IMR-90 (cell line): ENCODE measurements around the gene ALK. TPM values are rescaled to one million over a fixed set of nuclear protein-coding genes. Genes with fewer than 3 reads are reported as not detected.
A peak's percentile ranks its signal among the peaks of the same experiment; 100 is the strongest.

ENCODE experiments used
- ATAC-seq: fragments of 200-7000 bp; cut with Tn5 transposase; 2 replicates; pipeline ENCODE4 v1.9.1; 2020; ENCODE audit warnings: low read depth, mild to moderate bottlenecking, moderate library complexity
- BruUV-seq: library from RNA; stranded (reverse); fragments of 400-500 nt; replicated peaks from 2 replicates; lab custom pipeline; 2021; lab: Mats Ljungman, UMichigan
- CTCF ChIA-PET: fragments of 300-600 bp; formaldehyde crosslinking; extraction: SDS; loops from one replicate; lab custom pipeline; 2021; ENCODE audit warnings: antibody characterized with exemption; lab: Yijun Ruan, JAX
- POLR2A ChIA-PET: fragments of 300-600 bp; sonication (Branson Sonifier 250); formaldehyde crosslinking; loops from one replicate; lab custom pipeline; 2022; ENCODE audit warnings: antibody characterized with exemption; ENCODE audit not compliant: unreplicated experiment; lab: Charles Lee
- DNase-seq: peaks from one replicate; pipeline ENCODE4 v3.0.0; 2013
- H2AFZ ChIP-seq: replicated peaks from 2 replicates; pipeline ENCODE3; 2013; ENCODE audit warnings: low read length, mild to moderate bottlenecking; ENCODE audit not compliant: poor library complexity
- H2AK5ac ChIP-seq: 2 replicates; pipeline ENCODE4 v1.6.1; 2013; ENCODE audit warnings: low read depth, low read length, inconsistent platforms
- H2AK9ac ChIP-seq: replicated peaks from 2 replicates; pipeline ENCODE3; 2013; ENCODE audit warnings: mild to moderate bottlenecking, low read depth, low read length, moderate library complexity; ENCODE audit not compliant: poor library complexity
- H2BK120ac ChIP-seq: 2 replicates; pipeline ENCODE4 v1.6.1; 2013; ENCODE audit warnings: low read depth, low read length, inconsistent platforms
- H2BK15ac ChIP-seq: 3 replicates; pipeline ENCODE4 v1.6.1; 2013; ENCODE audit warnings: low read depth, low read length, inconsistent platforms
- H2BK20ac ChIP-seq: 2 replicates; pipeline ENCODE4 v1.6.1; 2013; ENCODE audit warnings: low read depth, mild to moderate bottlenecking, inconsistent platforms, low read length, moderate library complexity
- H2BK5ac ChIP-seq: 2 replicates; pipeline ENCODE4 v1.6.1; 2013; ENCODE audit warnings: mild to moderate bottlenecking, low read depth, low read length, inconsistent platforms; ENCODE audit not compliant: poor library complexity, severe bottlenecking
- H3K14ac ChIP-seq: replicated peaks from 2 replicates; pipeline ENCODE4 v1.6.1; 2013; ENCODE audit warnings: low read depth, low read length, inconsistent platforms
- H3K18ac ChIP-seq: 2 replicates; pipeline ENCODE4 v1.6.1; 2013; ENCODE audit warnings: low read depth, low read length, control low read depth
- H3K23ac ChIP-seq: 2 replicates; pipeline ENCODE4 v1.6.1; 2013; ENCODE audit warnings: low read depth, low read length, inconsistent platforms
- H3K27ac ChIP-seq: 2 replicates; pipeline ENCODE4 v1.5.1; 2013; ENCODE audit warnings: mild to moderate bottlenecking, control low read depth, low read length; ENCODE audit not compliant: insufficient read depth
- H3K27me3 ChIP-seq: 2 replicates; pipeline ENCODE4 v1.6.1; 2013; ENCODE audit warnings: low read length; ENCODE audit not compliant: control insufficient read depth, insufficient read depth
- H3K36me3 ChIP-seq: 2 replicates; pipeline ENCODE4 v1.6.1; 2013; ENCODE audit warnings: low read length, mixed read lengths; ENCODE audit not compliant: control insufficient read depth, insufficient read depth
- H3K4ac ChIP-seq: 2 replicates; pipeline ENCODE4 v1.6.1; 2013; ENCODE audit warnings: low read depth, low read length, inconsistent platforms
- H3K4me1 ChIP-seq: 2 replicates; pipeline ENCODE4 v1.6.1; 2013; ENCODE audit warnings: low read length, mixed read lengths; ENCODE audit not compliant: control insufficient read depth, insufficient read depth
- H3K4me2 ChIP-seq: 2 replicates; pipeline ENCODE4 v1.6.1; 2013; ENCODE audit warnings: low read depth, mild to moderate bottlenecking, control low read depth, low read length, moderate library complexity
- H3K4me3 ChIP-seq: 2 replicates; pipeline ENCODE4 v1.5.1; 2013; ENCODE audit warnings: low read depth, mild to moderate bottlenecking, control low read depth, low read length, moderate library complexity; ENCODE audit not compliant: insufficient read depth
- H3K56ac ChIP-seq: 2 replicates; pipeline ENCODE4 v1.6.1; 2013; ENCODE audit warnings: low read length, inconsistent platforms; ENCODE audit not compliant: insufficient read depth; ENCODE audit errors: extremely low read depth
- H3K79me1 ChIP-seq, 2 experiments: 2 replicates each; pipeline ENCODE4 v1.6.1; 2013; ENCODE audit warnings: low read length in 2 of 2, inconsistent platforms in 1 of 2, low read depth in 1 of 2
- H3K9ac ChIP-seq: 2 replicates; pipeline ENCODE4 v1.6.1; 2013; ENCODE audit warnings: low read depth, low read length, control low read depth
- H3K9me1 ChIP-seq: 2 replicates; pipeline ENCODE4 v1.6.1; 2013; ENCODE audit warnings: low read length, inconsistent platforms; ENCODE audit not compliant: insufficient read depth
- H3K9me3 ChIP-seq: 2 replicates; pipeline ENCODE4 v1.6.1; 2013; ENCODE audit warnings: low read length; ENCODE audit not compliant: control insufficient read depth, insufficient read depth
- H4K20me1 ChIP-seq: 2 replicates; pipeline ENCODE4 v1.6.1; 2013; ENCODE audit warnings: low read length, inconsistent platforms; ENCODE audit not compliant: insufficient read depth
- H4K5ac ChIP-seq: 2 replicates; pipeline ENCODE4 v1.6.1; 2013; ENCODE audit warnings: mild to moderate bottlenecking, low read depth, low read length, control low read depth
- H4K8ac ChIP-seq, 2 experiments: 2 replicates each; pipeline ENCODE4 v1.6.1; 2013; ENCODE audit warnings: low read depth in 2 of 2, low read length in 2 of 2, control low read depth in 1 of 2, inconsistent platforms in 1 of 2
- H4K91ac ChIP-seq: 2 replicates; pipeline ENCODE4 v1.6.1; 2013; ENCODE audit warnings: low read depth, low read length, inconsistent platforms; ENCODE audit not compliant: insufficient read depth
- FOS ChIP-seq: fragments of 150-350 bp; IDR thresholded peaks from 2 replicates; pipeline ENCODE4 v1.6.1; 2016; ENCODE audit warnings: low read depth, low read length
- NFE2L2 ChIP-seq: fragments of 150-350 bp; IDR thresholded peaks from 2 replicates; pipeline ENCODE4 v1.6.1; 2016; ENCODE audit warnings: low read depth, mild to moderate bottlenecking, low read length
- POLR2A ChIP-seq: IDR thresholded peaks from 2 replicates; pipeline ENCODE4 v1.6.1; 2012; ENCODE audit warnings: mild to moderate bottlenecking, low read depth, low read length
- RAD21 ChIP-seq: IDR thresholded peaks from 2 replicates; pipeline ENCODE4 v1.6.1; 2012; ENCODE audit warnings: low read length, improper control_type of control experiment
- RCOR1 ChIP-seq: IDR thresholded peaks from 2 replicates; pipeline ENCODE4 v1.6.1; 2012; ENCODE audit warnings: mild to moderate bottlenecking, low read length, improper control_type of control experiment; ENCODE audit not compliant: insufficient replicate concordance
- RFX5 ChIP-seq: IDR thresholded peaks from 2 replicates; pipeline ENCODE4 v1.8.0; 2012; ENCODE audit warnings: low read depth, mild to moderate bottlenecking, low read length, moderate library complexity
- USF2 ChIP-seq: fragments of 150-350 bp; IDR thresholded peaks from 2 replicates; pipeline ENCODE4 v1.6.1; 2017; ENCODE audit warnings: mild to moderate bottlenecking, antibody characterized with exemption, low read length, low read depth
- WGBS, 2 experiments: methylation state at CpG; one replicate each; pipeline versions ENCODE4 v1.1.5 to v1.1.7; 2013; ENCODE audit warnings: missing lambda C conversion rate in 2 of 2; ENCODE audit not compliant: insufficient read length in 1 of 2; ENCODE audit errors: extremely low coverage in 2 of 2; 5-methylcytosine and 5-hydroxymethylcytosine counted together
- dilution Hi-C: fragments of 300-500 bp; cut with HindIII; formaldehyde crosslinking; loops from one replicate; pipeline ENCODE4 v1.14.3; 2018; ENCODE audit warnings: low sequenced_read_pairs; ENCODE audit not compliant: unreplicated experiment
- in situ Hi-C: fragments of 300-500 bp; cut with MboI; formaldehyde crosslinking; loops from 3 replicates; pipeline ENCODE4 v1.14.3; 2019; ENCODE audit warnings: low sequenced_read_pairs, inconsistent platforms, mixed read lengths
- intact Hi-C: fragments of 100-400 bp; cut with micrococcal nuclease; formaldehyde crosslinking; loops from 2 replicates; pipeline ENCODE4 v1.10.0; 2022
- polyA plus RNA-seq, 3 experiments: library from polyadenylated mRNA; depleted of rRNA; stranded (reverse); fragments of >200 nt; gene quantifications; 2 replicates each; pipeline ENCODE4 v1.2.3, GENCODE V29; 2012; ENCODE audit warnings: low replicate concordance in 1 of 3
- total RNA-seq: library from RNA; depleted of rRNA; stranded (reverse); fragments of >200 nt; gene quantifications from 2 replicates; pipeline ENCODE4 v1.2.3, GENCODE V29; 2012

Gene ALK
- total and polyA plus RNA-seq, 2 of the 4 experiments (the other 2 are of a cell fraction), result not detected

- in situ Hi-C loops (no loop called here), intact Hi-C loops (no loop called here), dilution Hi-C loops (no loop called here)
- Histone ChIP-seq H3K4ac (no peak overlapping the region), H4K20me1 (no peaks in the 10 kb centered on the region), H3K14ac (no peak overlapping the region), H3K4me2 (no peak overlapping the region), H2AFZ (no peak overlapping the region), H3K9me3 (no peaks in the 10 kb centered on the region), H3K9ac (no peak overlapping the region), H2AK9ac (no peak overlapping the region), H3K4me3 (no peak overlapping the region), H3K27me3 (peaks cover 7% of the 10 kb centered on the region; the same call in 1 of the 2 replicates), H3K36me3 (no peaks in the 10 kb centered on the region), H3K9me1 (no peaks in the 10 kb centered on the region), H3K56ac (no peak overlapping the region), H3K4me1 (no peaks in the 10 kb centered on the region; the same call in 1 of the 2 replicates), H2BK120ac (no peak overlapping the region), H3K27ac (no peak overlapping the region), H2AK5ac (no peak overlapping the region), H4K8ac (no peak overlapping the region), H4K5ac (no peak overlapping the region), H2BK5ac (no peak overlapping the region), H3K18ac (no peak overlapping the region), H4K91ac (no peak overlapping the region), H2BK15ac (no peak overlapping the region), H3K79me1 (no peaks in the 10 kb centered on the region), H3K23ac (no peak overlapping the region), H2BK20ac (no peak overlapping the region)
- DNase-seq (peak; percentile 93), ATAC-seq (peak; percentile 57; the same call in 1 of the 2 replicates)
- ChIA-PET CTCF (interaction anchor here (0.6 kb wide), 1 partner anchor 177 kb away, joined by 3 read pairs; no protein-coding TSS in a partner anchor), POLR2A (no interaction called here)
- TF ChIP-seq POLR2A (no peak), RCOR1 (peak; percentile 35), RAD21 (no peak), USF2 (no peak), FOS (peak; percentile 27; the same call in 1 of the 2 replicates), NFE2L2 (no peak), RFX5 (no peak)
- BruUV-seq, result no TSS peak
- WGBS, 2 experiments, result no CpG with 5 or more reads among the region's 3 CpGs
Measured at GRCh38 chr2:29747786-29748470, 173.5 kb downstream of the ALK start.
